Measurements from ENCODE around the gene ASS1.

Gene ASS1

GRCh38 chr9:130405657-130406257 is 39.0 kb upstream of the ASS1 start:
- peaks cover 10% of the 10 kb centered on the region; the same call in 1 of the 2 replicates for H3K4me1 ChIP-seq
- H3K4me2 ChIP-seq = no peak overlapping the region
- no peak overlapping the region for H3K9ac ChIP-seq
- H3K9me3 ChIP-seq = no peaks in the 10 kb centered on the region
- H3K27me3 ChIP-seq = no peaks in the 10 kb centered on the region
- no peaks in the 10 kb centered on the region for H3K36me3 ChIP-seq
- no peaks in the 10 kb centered on the region for H4K20me1 ChIP-seq
- no peak overlapping the region for H3K27ac ChIP-seq
- H3K4me3 ChIP-seq = no peak overlapping the region
- TF ChIP-seq Cebpa-rat (IDR thresholded peaks at IDR 0.05) = no peak

GRCh38 chr9:130406278-130406895 is 38.4 kb upstream of the ASS1 start:
- no peak overlapping the region for H3K9ac ChIP-seq
- H3K27ac ChIP-seq = no peak overlapping the region
- no peak for TF ChIP-seq Cebpa-rat (IDR thresholded peaks at IDR 0.05)
- no peaks in the 10 kb centered on the region for H4K20me1 ChIP-seq
- H3K4me3 ChIP-seq = no peak overlapping the region
- peaks cover 10% of the 10 kb centered on the region; the same call in 1 of the 2 replicates for H3K4me1 ChIP-seq
- H3K9me3 ChIP-seq = no peaks in the 10 kb centered on the region
- no peak overlapping the region for H3K4me2 ChIP-seq
- H3K36me3 ChIP-seq = no peaks in the 10 kb centered on the region
- H3K27me3 ChIP-seq = no peaks in the 10 kb centered on the region

GRCh38 chr9:130407916-130408663 is 36.7 kb upstream of the ASS1 start:
- Histone ChIP-seq H3K9me3 (no peaks in the 10 kb centered on the region), H3K4me2 (no peak overlapping the region), H3K27me3 (no peaks in the 10 kb centered on the region), H3K4me1 (no peaks in the 10 kb centered on the region), H3K9ac (no peak overlapping the region), H3K4me3 (no peak overlapping the region), H4K20me1 (no peaks in the 10 kb centered on the region), H3K36me3 (no peaks in the 10 kb centered on the region), H3K27ac (no peak overlapping the region)
- no peak for TF ChIP-seq Cebpa-rat (IDR thresholded peaks at IDR 0.05)

- H3K4me1 ChIP-seq = no peaks in the 10 kb centered on the region
- H3K27me3 ChIP-seq = no peaks in the 10 kb centered on the region
- H3K4me2 ChIP-seq = no peak overlapping the region
- no peak overlapping the region for H3K4me3 ChIP-seq
- no peak for TF ChIP-seq Cebpa-rat (IDR thresholded peaks at IDR 0.05)
- no peak overlapping the region for H3K27ac ChIP-seq
- H3K9me3 ChIP-seq = no peaks in the 10 kb centered on the region
- H4K20me1 ChIP-seq = no peaks in the 10 kb centered on the region
- no peaks in the 10 kb centered on the region for H3K36me3 ChIP-seq
- H3K9ac ChIP-seq = no peak overlapping the region
These were observed 36.1 kb upstream of the ASS1 start for GRCh38 chr9:130408669-130409068.

- no peak for TF ChIP-seq Cebpa-rat (IDR thresholded peaks at IDR 0.05)
- Histone ChIP-seq H3K36me3 (no peaks in the 10 kb centered on the region), H3K4me1 (no peaks in the 10 kb centered on the region), H3K27ac (no peak overlapping the region), H3K4me3 (no peak overlapping the region), H4K20me1 (no peaks in the 10 kb centered on the region), H3K4me2 (no peak overlapping the region), H3K9me3 (no peaks in the 10 kb centered on the region), H3K9ac (no peak overlapping the region), H3K27me3 (no peaks in the 10 kb centered on the region)
These were observed 35.5 kb upstream of the ASS1 start for GRCh38 chr9:130409246-130409645.

GRCh38 chr9:130410443-130410842 is 34.3 kb upstream of the ASS1 start:
- Histone ChIP-seq H3K9ac (no peak overlapping the region), H3K4me3 (no peak overlapping the region), H3K9me3 (no peaks in the 10 kb centered on the region), H3K36me3 (no peaks in the 10 kb centered on the region), H3K27ac (no peak overlapping the region), H3K27me3 (no peaks in the 10 kb centered on the region), H4K20me1 (no peaks in the 10 kb centered on the region), H3K4me2 (no peak overlapping the region), H3K4me1 (peaks cover 10% of the 10 kb centered on the region)
- no peak for TF ChIP-seq Cebpa-rat (IDR thresholded peaks at IDR 0.05)

- H3K4me3 ChIP-seq = no peak overlapping the region
- H3K36me3 ChIP-seq = no peaks in the 10 kb centered on the region
- H4K20me1 ChIP-seq = no peaks in the 10 kb centered on the region
- no peaks in the 10 kb centered on the region for H3K9me3 ChIP-seq
- H3K27ac ChIP-seq = no peak overlapping the region
- peaks cover 13% of the 10 kb centered on the region for H3K4me1 ChIP-seq
- H3K27me3 ChIP-seq = no peaks in the 10 kb centered on the region
- no peak overlapping the region for H3K9ac ChIP-seq
- TF ChIP-seq Cebpa-rat (IDR thresholded peaks at IDR 0.05) = no peak
- H3K4me2 ChIP-seq = no peak overlapping the region
These were observed 33.2 kb upstream of the ASS1 start for GRCh38 chr9:130411566-130411915.

- Histone ChIP-seq H4K20me1 (no peaks in the 10 kb centered on the region), H3K9me3 (no peaks in the 10 kb centered on the region), H3K27me3 (no peaks in the 10 kb centered on the region), H3K36me3 (no peaks in the 10 kb centered on the region), H3K4me1 (peaks cover 17% of the 10 kb centered on the region), H3K4me2 (no peak overlapping the region), H3K9ac (no peak overlapping the region), H3K4me3 (no peak overlapping the region), H3K27ac (no peak overlapping the region)
- no peak for TF ChIP-seq Cebpa-rat (IDR thresholded peaks at IDR 0.05)
These were observed 30.6 kb upstream of the ASS1 start for GRCh38 chr9:130414081-130414731.

GRCh38 chr9:130414910-130415746 is 29.6 kb upstream of the ASS1 start:
- Histone ChIP-seq H3K9ac (no peak overlapping the region), H3K9me3 (no peaks in the 10 kb centered on the region), H3K4me2 (no peak overlapping the region), H3K4me1 (peaks cover 19% of the 10 kb centered on the region), H3K27me3 (no peaks in the 10 kb centered on the region), H3K36me3 (no peaks in the 10 kb centered on the region), H3K4me3 (no peak overlapping the region), H4K20me1 (no peaks in the 10 kb centered on the region), H3K27ac (no peak overlapping the region)
- no peak for TF ChIP-seq Cebpa-rat (IDR thresholded peaks at IDR 0.05)
